Measurements from ENCODE around the gene EFTUD2. TPM values are rescaled to one million over a fixed set of nuclear protein-coding genes. Genes with fewer than 3 reads are reported as not detected.

Gene EFTUD2
- total RNA-seq, 1 donor from 2014 or later: 111 TPM

GRCh38 chr17:44926821-44927525 lies 27.7 kb upstream of the EFTUD2 start:
- DNase-seq (ENCODE audit: low spot score in 2 of 2) (no peak), FAIRE-seq (no peak)

DNA sequence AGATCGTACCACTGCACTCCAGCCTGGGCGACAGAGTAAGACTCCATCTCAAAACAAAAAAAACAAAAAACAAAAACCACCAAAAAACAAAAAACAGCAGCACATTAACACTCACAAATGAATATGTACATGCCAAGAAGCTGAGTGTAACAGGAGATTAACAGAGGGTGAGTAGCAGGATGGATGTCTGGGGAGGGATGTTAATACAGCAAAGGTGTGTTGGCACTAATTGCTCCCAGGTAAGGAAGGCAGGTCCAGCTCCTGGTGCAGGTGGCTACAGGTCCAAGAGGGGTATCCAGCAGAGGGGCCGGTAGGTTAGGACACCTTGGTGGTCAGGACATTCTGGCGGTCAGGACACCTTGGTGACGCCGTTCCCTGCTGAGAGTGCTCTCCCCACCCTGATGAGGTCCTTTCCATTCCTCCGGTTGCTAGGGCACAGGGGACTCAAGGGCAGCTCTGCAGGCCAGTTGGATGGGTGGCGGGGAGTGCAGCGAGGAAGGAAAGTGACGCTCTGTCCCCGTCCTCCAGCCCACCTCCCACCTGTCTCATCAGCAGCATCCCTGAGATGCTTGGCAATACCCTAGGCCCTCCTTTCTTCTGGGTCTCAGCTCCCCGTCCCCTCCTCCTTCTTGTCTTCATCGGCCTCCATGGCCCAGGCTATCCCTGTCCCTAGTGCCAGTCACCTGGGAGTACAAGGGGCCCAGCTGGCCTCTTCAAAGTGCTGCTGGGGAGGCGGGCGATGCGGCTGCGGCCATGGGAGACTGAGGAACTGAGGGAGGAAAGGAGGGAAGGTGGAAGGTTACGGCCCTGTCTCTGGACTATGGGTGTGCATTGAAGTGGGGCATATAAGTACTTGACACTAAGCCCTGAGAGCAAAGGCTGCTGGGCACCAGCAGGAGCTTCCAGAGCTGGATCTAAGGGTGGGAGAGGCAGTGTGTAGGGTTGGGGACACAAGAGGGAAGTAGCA lies 26.8 kb upstream of the EFTUD2 start:
- DNase-seq (ENCODE audit: low spot score in 2 of 2): no peak

DNA sequence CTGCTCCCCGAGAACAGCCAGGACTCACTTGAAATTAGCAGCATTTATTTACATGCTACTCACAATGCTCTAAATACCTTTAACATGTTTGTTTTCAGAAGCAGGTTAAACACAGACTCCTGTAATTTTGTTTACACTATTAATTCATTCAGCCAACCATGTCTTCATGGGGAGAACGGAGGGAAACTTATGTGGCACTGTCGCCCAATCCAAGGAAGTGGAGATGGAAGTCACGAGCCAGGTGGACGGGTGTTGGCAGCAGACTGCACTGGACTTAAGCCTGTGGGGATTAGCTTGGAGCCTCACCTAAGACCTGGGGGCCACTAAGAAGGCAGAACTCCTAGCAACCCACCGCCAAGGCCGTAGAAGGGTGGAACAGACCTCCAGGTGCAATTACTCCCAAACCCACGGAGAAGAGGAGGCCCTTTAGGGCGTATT lies 24.9 kb upstream of the EFTUD2 start:
- DNase-seq (ENCODE audit: low spot score in 2 of 2) (no peak), FAIRE-seq (no peak)

More for the DNA sequence above, 26.8 kb upstream of the EFTUD2 start:
- FAIRE-seq: no peak

DNA sequence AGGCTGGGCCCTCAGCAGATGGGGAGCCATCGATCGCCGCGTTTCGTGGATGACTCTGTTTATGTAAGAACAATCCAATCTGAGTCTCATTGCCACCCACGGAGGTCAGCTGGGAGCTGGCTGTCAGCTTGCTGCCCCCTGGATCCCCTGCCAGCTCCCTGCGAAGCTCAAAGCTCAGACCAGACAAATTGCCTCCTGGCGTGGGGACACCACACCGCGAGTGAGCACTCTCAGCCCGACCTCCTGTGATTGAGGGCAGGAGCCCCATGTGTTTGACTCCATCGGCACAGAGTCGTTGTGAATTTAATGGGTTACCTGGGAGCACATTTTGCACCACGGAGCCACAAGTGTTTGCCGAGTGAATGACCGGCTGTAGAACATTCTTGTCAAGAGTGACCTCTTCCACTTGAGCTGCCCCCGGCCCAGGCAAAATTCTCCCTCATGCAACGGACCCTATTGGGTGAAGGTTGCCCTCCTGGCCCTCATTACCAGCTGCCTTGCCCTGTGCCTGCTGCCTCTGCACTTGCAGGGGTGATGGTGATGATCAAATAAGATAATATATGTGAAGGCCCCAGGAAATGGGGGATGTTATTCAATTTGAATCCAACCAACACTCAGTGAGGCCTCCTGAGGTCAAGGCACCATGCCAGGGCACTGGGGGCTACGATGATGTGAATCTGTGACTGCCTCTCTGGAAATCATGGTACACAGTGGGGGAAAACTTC lies 23.7 kb upstream of the EFTUD2 start:
- no peak for FAIRE-seq
- DNase-seq (ENCODE audit: low spot score in 2 of 2): no peak

- DNase-seq (ENCODE audit: low spot score in 2 of 2): no peak
- FAIRE-seq: no peak
Observed at GRCh38 chr17:44922136-44922535, 22.9 kb upstream of the EFTUD2 start.

DNA sequence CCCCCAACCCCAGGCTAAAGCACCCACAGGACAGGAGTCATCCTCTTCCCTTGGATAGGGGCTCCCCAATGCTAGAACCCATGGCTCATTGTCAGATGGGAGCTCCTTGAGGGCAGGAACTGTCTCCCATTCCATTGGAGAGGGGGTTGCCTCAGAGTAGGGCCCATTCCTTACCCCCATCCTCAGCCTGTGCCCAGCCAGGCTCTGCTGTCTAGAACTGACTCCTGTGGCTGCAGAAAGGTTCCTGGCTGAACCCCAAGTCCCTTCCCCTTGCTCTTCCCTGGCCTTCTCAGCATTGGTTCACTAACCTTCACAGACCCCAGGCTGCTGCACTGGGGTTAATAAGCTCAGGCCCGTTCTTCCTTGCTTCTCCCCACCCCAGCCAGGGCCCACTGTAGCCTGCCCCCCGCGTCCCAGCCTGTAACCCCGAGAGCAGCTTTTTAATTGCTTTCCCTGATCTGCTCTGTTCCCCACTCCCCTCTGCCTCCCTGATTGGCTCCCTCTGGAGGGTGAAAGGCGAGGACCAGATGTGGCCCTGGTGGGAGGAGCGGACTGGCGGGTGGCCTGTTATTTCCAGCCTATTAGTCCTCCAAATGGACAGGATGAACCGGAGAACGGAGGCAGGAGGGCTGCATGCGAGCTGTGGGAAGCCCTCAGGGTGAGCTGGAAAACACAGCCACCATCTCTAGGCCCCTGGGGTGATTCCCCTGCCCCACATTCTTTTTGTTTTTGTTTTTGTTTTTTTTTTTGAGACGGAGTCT lies 22.1 kb upstream of the EFTUD2 start:
- no peak for DNase-seq (ENCODE audit: low spot score in 2 of 2)
- FAIRE-seq: no peak

GRCh38 chr17:44920565-44920940 lies 21.3 kb upstream of the EFTUD2 start:
- no peak for DNase-seq (ENCODE audit: low spot score in 2 of 2)
- no peak for FAIRE-seq

GRCh38 chr17:44919885-44920564 lies 20.8 kb upstream of the EFTUD2 start:
- FAIRE-seq: no peak

GRCh38 chr17:44919411-44919810 lies 20.2 kb upstream of the EFTUD2 start:
- no peak for DNase-seq (ENCODE audit: low spot score in 2 of 2)
- FAIRE-seq: no peak

More at GRCh38 chr17:44919885-44920564, 20.8 kb upstream of the EFTUD2 start:
- DNase-seq (ENCODE audit: low spot score in 2 of 2): peak; percentile 74 to 90

- FAIRE-seq (no peak), DNase-seq (ENCODE audit: low spot score in 2 of 2) (no peak)
Observed at GRCh38 chr17:44918006-44918405, 18.8 kb upstream of the EFTUD2 start.

- FAIRE-seq (no peak), DNase-seq (ENCODE audit: low spot score in 2 of 2) (no peak)
Observed at GRCh38 chr17:44917456-44917855, 18.2 kb upstream of the EFTUD2 start.

GRCh38 chr17:44916781-44917241 lies 17.6 kb upstream of the EFTUD2 start:
- FAIRE-seq (no peak), DNase-seq (ENCODE audit: low spot score in 2 of 2) (peak in 1 of 2 donors; percentile 62)

- FAIRE-seq: no peak
- DNase-seq (ENCODE audit: low spot score in 2 of 2): no peak
Observed at GRCh38 chr17:44915862-44916780, 16.9 kb upstream of the EFTUD2 start.

DNA sequence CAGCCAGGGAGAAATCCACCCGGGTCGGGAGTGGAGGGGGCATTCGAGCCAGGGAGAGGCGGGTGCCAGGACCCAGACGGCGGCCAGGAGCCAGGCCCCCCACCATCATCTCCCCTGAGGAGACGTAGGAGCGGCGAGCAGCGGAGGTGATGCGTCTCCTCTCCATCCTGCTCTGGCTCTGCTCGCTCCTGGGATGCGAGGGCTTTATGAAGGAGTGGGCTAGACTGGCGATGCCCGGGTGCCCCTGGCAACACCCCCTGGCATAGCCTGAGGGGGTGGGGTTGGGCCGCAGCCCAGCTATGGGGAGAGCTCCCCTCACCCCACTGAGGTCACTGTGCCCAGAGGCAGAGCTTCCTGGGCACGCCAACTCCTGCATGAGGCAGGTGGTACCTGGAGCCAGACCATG lies 16.1 kb upstream of the EFTUD2 start, which contains the start of gene GFAP:
TSS of gene GFAP (minus strand) at position 180 of the 406 bp plus-strand sequence. CDS start at position 166, 14 bp downstream.
- no peak for DNase-seq (ENCODE audit: low spot score in 2 of 2)
- FAIRE-seq: no peak

DNA sequence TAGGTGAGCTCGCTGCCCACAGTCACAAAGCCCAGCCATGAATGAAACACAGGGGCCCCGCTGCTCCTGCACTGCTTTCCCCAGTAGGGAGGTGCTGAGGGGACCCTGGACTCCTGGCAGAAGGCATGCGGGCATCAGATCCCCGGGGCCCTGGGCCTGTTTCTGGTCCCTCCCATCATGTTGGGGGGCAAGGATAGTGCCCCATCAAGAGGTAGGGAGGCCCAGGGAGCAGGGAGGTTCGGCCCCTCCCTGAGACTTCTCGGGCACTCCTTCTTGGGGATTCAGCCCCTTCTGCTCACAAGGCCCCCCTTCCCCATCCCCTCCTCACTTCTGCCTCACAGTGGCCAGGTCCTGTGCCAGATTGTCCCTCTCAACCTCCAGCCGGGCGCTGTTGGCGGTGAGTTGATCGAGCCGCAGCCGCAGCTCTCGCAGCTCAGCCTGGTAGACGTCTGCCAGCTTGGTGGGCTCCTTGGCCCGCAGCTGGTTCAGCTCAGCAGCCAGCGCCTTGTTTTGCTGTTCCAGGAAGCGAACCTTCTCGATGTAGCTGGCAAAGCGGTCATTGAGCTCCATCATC lies 15.5 kb upstream of the EFTUD2 start:
- DNase-seq (ENCODE audit: low spot score in 2 of 2) (no peak), FAIRE-seq (no peak)

DNA sequence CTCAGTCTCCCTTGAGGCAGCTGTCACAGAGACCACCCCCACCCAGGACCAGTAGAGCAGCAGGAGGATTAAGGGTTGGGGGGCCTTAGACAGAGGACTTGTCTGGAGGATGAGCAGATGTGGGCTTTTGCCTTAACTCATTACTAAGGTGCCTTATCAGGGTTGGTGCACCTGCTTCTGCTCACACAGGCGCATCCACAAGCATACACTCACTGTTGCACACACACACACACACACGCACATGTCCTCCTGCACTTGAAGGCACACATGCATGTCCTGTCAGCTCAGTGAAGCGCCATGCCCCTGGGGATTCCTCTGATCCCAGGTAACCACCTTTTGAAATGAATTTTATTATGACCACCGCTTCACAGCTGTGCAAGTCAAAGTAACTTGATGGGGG lies 14.9 kb upstream of the EFTUD2 start:
- FAIRE-seq (no peak), DNase-seq (ENCODE audit: low spot score in 2 of 2) (no peak)

DNA sequence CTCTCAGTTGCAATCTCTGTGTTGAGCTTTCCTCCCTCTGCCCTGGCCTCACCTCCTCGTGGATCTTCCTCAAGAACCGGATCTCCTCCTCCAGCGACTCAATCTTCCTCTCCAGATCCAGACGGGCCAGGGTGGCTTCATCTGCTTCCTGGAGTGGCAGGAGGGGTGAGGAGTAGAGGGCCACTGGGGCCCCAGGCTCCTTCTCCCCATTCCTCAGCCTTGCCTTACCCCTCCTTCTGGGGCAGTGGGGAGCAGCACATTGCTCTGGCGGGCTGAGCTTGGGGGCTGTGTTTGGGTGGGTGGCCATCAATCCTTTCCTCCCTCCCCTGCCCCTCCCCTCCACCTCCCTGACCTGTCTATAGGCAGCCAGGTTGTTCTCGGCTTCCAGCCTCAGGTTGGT lies 14.4 kb upstream of the EFTUD2 start:
- DNase-seq (ENCODE audit: low spot score in 2 of 2) (no peak), FAIRE-seq (no peak)
